Measurements from ENCODE around the gene TTLL3.

- TF ChIP-seq CTCF (optimal IDR thresholded peaks at IDR 0.05 in 1 of 3, IDR thresholded peaks at IDR 0.05 in 1 of 3, conservative IDR thresholded peaks at IDR 0.05 in 1 of 3; ENCODE audit: extremely low read depth in 1 of 3, insufficient read depth in 2 of 3, low read length in 3 of 3) (no peak), EZH2 (IDR thresholded peaks at IDR 0.05; ENCODE audit: low read length) (no peak)
These were observed 45.5 kb downstream of the TTLL3 start for GRCh38 chr3:9855594-9855993.
